Measurements from ENCODE around the gene MATN1.

MATN1 gene

GRCh38 chr1:30742963-30743559 is 19.7 kb upstream of the MATN1 start:
- H3K27me3 ChIP-seq (ENCODE audit: insufficient read depth, low read depth, severe bottlenecking): no peaks in the 10 kb centered on the region
- H3K27ac ChIP-seq: peak overlapping the region; percentile 30
- no peak overlapping the region for H3K4me3 ChIP-seq (ENCODE audit: low read depth, low read length)
- no peaks in the 10 kb centered on the region for H3K36me3 ChIP-seq
- TF ChIP-seq CTCF (IDR thresholded peaks at IDR 0.05; ENCODE audit: low read depth, low read length): no peak
- H3K9me3 ChIP-seq (ENCODE audit: severe bottlenecking): no peaks in the 10 kb centered on the region
- no peak for DNase-seq

GRCh38 chr1:30742300-30742962 is 19.0 kb upstream of the MATN1 start:
- TF ChIP-seq CTCF (IDR thresholded peaks at IDR 0.05; ENCODE audit: low read depth, low read length): no peak
- H3K27me3 ChIP-seq (ENCODE audit: insufficient read depth, low read depth, severe bottlenecking): no peaks in the 10 kb centered on the region
- no peaks in the 10 kb centered on the region for H3K9me3 ChIP-seq (ENCODE audit: severe bottlenecking)
- no peak for DNase-seq
- peak overlapping the region; percentile 30 for H3K27ac ChIP-seq
- H3K4me3 ChIP-seq (ENCODE audit: low read depth, low read length): no peak overlapping the region
- H3K36me3 ChIP-seq: no peaks in the 10 kb centered on the region

- TF ChIP-seq CTCF (IDR thresholded peaks at IDR 0.05; ENCODE audit: low read depth, low read length): no peak
- H3K27me3 ChIP-seq (ENCODE audit: insufficient read depth, low read depth, severe bottlenecking): no peaks in the 10 kb centered on the region
- no peak overlapping the region for H3K4me3 ChIP-seq (ENCODE audit: low read depth, low read length)
- no peak for DNase-seq
- H3K27ac ChIP-seq: peak overlapping the region; percentile 51
- H3K36me3 ChIP-seq: no peaks in the 10 kb centered on the region
- H3K9me3 ChIP-seq (ENCODE audit: severe bottlenecking): no peaks in the 10 kb centered on the region
Observed at GRCh38 chr1:30741239-30741894, 18.0 kb upstream of the MATN1 start.

- DNase-seq: no peak
- H3K4me3 ChIP-seq (ENCODE audit: low read depth, low read length): no peak overlapping the region
- H3K27me3 ChIP-seq (ENCODE audit: insufficient read depth, low read depth, severe bottlenecking): no peaks in the 10 kb centered on the region
- H3K36me3 ChIP-seq: no peaks in the 10 kb centered on the region
- no peak for TF ChIP-seq CTCF (IDR thresholded peaks at IDR 0.05; ENCODE audit: low read depth, low read length)
- no peaks in the 10 kb centered on the region for H3K9me3 ChIP-seq (ENCODE audit: severe bottlenecking)
- no peak overlapping the region; the same call in 1 of the 2 replicates for H3K27ac ChIP-seq
Observed at GRCh38 chr1:30740251-30741238, 17.2 kb upstream of the MATN1 start.

- no peak for DNase-seq
- H3K4me3 ChIP-seq (ENCODE audit: low read depth, low read length): no peak overlapping the region
- H3K27me3 ChIP-seq (ENCODE audit: insufficient read depth, low read depth, severe bottlenecking): no peaks in the 10 kb centered on the region
- no peaks in the 10 kb centered on the region for H3K36me3 ChIP-seq
- no peak overlapping the region for H3K27ac ChIP-seq
- H3K9me3 ChIP-seq (ENCODE audit: severe bottlenecking): no peaks in the 10 kb centered on the region
- no peak for TF ChIP-seq CTCF (IDR thresholded peaks at IDR 0.05; ENCODE audit: low read depth, low read length)
Observed at GRCh38 chr1:30739601-30740000, 16.2 kb upstream of the MATN1 start.

All from WERI-Rb-1 (cell line).